Motor neuron (in vitro differentiated cells): ENCODE measurements around the gene BICRA. TPM values are rescaled to one million over a fixed set of nuclear protein-coding genes. Genes with fewer than 3 reads are reported as not detected.
A peak's percentile ranks its signal among the peaks of the same experiment; 100 is the strongest.
"Not testable (repeated sequence)": the region's sequence is repeated elsewhere in the genome, so short reads cannot be mapped to it uniquely, and the experiment has no call there.

Experiments used
- ATAC-seq, 8 experiments: fragments of 200-7000 bp; cut with Tn5 transposase; replicated peaks in 6 of 8; 2 replicates each; pipeline ENCODE4 v1.8.0; 2021; ENCODE audit warnings: mild to moderate bottlenecking in 8 of 8, moderate library complexity in 8 of 8
- H3K27ac ChIP-seq, 2 donors: fragments of 250-450 bp; sonication (Bioruptor Pico); 2 replicates each; pipeline ENCODE4 v1.9.0; 2021; ENCODE audit warnings: antibody characterized with exemption in 2 of 2, mild to moderate bottlenecking in 2 of 2, moderate library complexity in 1 of 2
- H3K4me1 ChIP-seq, 2 donors: fragments of 250-450 bp; sonication (Bioruptor Pico); replicated peaks in 1 of 2; 2 replicates each; pipeline ENCODE4 v1.6.1; 2021; ENCODE audit warnings: antibody characterized with exemption in 2 of 2, mild to moderate bottlenecking in 2 of 2, moderate library complexity in 1 of 2
- H3K4me3 ChIP-seq, 5 donors: fragments of 250-450 bp; sonication (Bioruptor Pico); 2 replicates each; pipeline ENCODE4 v1.9.0; 2021; ENCODE audit warnings: antibody characterized with exemption in 5 of 5, mild to moderate bottlenecking in 5 of 5, moderate library complexity in 4 of 5
- WGBS, 10 experiments: fragments of 450-650 bp; shearing (Covaris generic); methylation state at CpG; one replicate each; pipeline ENCODE4 v1.0.0; 2022; 5-methylcytosine and 5-hydroxymethylcytosine counted together
- in situ Hi-C, 9 experiments: fragments of 400-800 bp; cut with MboI; loops; one replicate each; pipeline ENCODE4 v1.15.0; 2021; ENCODE audit warnings: low sequenced_read_pairs in 9 of 9, low pct_unique_long_range_greater_than_20kb in 2 of 9; ENCODE audit not compliant: unreplicated experiment in 9 of 9
- total RNA-seq, 8 experiments: library from RNA; unstranded; fragments of 300-600 nt; gene quantifications; 2 replicates each; pipeline versions ENCODE4 v1.2.3 to v1.2.4, GENCODE V29; 2022

The BICRA gene
- total RNA-seq, 8 experiments from 2014 or later = 1.6 to 9.1 (median 5.5) TPM

GRCh38 chr19:47704024-47704423 lies 95.1 kb downstream of the BICRA start:
- Histone ChIP-seq H3K4me3 (no peak overlapping the region), H3K27ac (no peak overlapping the region), H3K4me1 (peaks cover 0 to 2% of the 10 kb centered on the region in 2 donors)
- WGBS, 10 experiments = 87 to 100% (median 97%) methylated on average over 2 to 11 of the region's 11 CpGs; no CpG with 5 or more reads in 3 of the 10 experiments
- ATAC-seq = no peak
- in situ Hi-C loops = loop anchor here in 2 of 9 experiments (25.0 kb wide), 1 partner anchor 267 kb away; no protein-coding TSS in a partner anchor

GRCh38 chr19:47704656-47705055 lies 95.7 kb downstream of the BICRA start:
- H3K27ac ChIP-seq = no peak overlapping the region
- H3K4me1 ChIP-seq = no peaks in the 10 kb centered on the region
- H3K4me3 ChIP-seq = no peak overlapping the region
- in situ Hi-C loops = loop anchor here in 2 of 9 experiments (25.0 kb wide), 1 partner anchor 267 kb away; no protein-coding TSS in a partner anchor
- no peak for ATAC-seq
- 62 to 100% methylated on average over 2 of the region's 3 CpGs; no CpG with 5 or more reads in 8 of the 10 experiments for WGBS, 10 experiments

- in situ Hi-C loops = loop anchor here in 2 of 9 experiments (25.0 kb wide), 1 partner anchor 270 kb away; no protein-coding TSS in a partner anchor
- ATAC-seq = peak; percentile 65 to 97 (median 77)
- 0 to 60% (median 20%) methylated on average over 1 to 13 of the region's 22 CpGs; no CpG with 5 or more reads in 4 of the 10 experiments for WGBS, 10 experiments
- H3K27ac ChIP-seq = no peak overlapping the region
- H3K4me3 ChIP-seq = no peak overlapping the region
- H3K4me1 ChIP-seq = no peaks in the 10 kb centered on the region
Observed at GRCh38 chr19:47707135-47707925, 98.4 kb downstream of the BICRA start.

GRCh38 chr19:47711652-47712242 lies 102.8 kb downstream of the BICRA start:
- H3K4me1 ChIP-seq = no peaks in the 10 kb centered on the region
- H3K4me3 ChIP-seq = no peak overlapping the region
- 50 to 100% (median 80%) methylated on average over 1 to 4 of the region's 8 CpGs; no CpG with 5 or more reads in 3 of the 10 experiments for WGBS, 10 experiments
- in situ Hi-C loops = loop anchor here in 2 of 9 experiments (25.0 kb wide), 1 partner anchor 274 kb away; no protein-coding TSS in a partner anchor
- ATAC-seq = peak in 1 of 8 experiments; percentile 6
- H3K27ac ChIP-seq = no peak overlapping the region

GRCh38 chr19:47713046-47714021 lies 104.4 kb downstream of the BICRA start, which contains the start of gene EHD2:
TSS of gene EHD2 (plus strand) at chr19:47713422. CDS start at chr19:47716613, 3,191 bp downstream.
- no peaks in the 10 kb centered on the region for H3K4me1 ChIP-seq
- peak within 1 kb of the TSS; percentile 12 to 55 (median 28) for H3K4me3 ChIP-seq
- ATAC-seq = peak; percentile 77 to 94 (median 92)
- in situ Hi-C loops = loop anchor here in 2 of 9 experiments (25.0 kb wide), 1 partner anchor 276 kb away; no protein-coding TSS in a partner anchor
- H3K27ac ChIP-seq = no peak within 1 kb of the TSS
- WGBS, 10 experiments = 0 to 100% (median 40%) methylated on average over 1 to 4 of the region's 52 CpGs; no CpG with 5 or more reads in 3 of the 10 experiments

- 58 to 97% (median 81%) methylated on average over 2 to 4 of the region's 4 CpGs; no CpG with 5 or more reads in 3 of the 10 experiments for WGBS, 10 experiments
- Histone ChIP-seq H3K27ac (no peak overlapping the region), H3K4me3 (no peak overlapping the region), H3K4me1 (peaks cover 7% of the 10 kb centered on the region in 2 donors)
- no peak for ATAC-seq
- in situ Hi-C loops = loop anchor here in 2 of 9 experiments (25.0 kb wide), 1 partner anchor 277 kb away; no protein-coding TSS in a partner anchor
Observed at GRCh38 chr19:47714339-47714738, 105.4 kb downstream of the BICRA start.

GRCh38 chr19:47714855-47715254 lies 105.9 kb downstream of the BICRA start:
- in situ Hi-C loops = loop anchor here in 2 of 9 experiments (25.0 kb wide), 1 partner anchor 278 kb away; no protein-coding TSS in a partner anchor
- peaks cover 12% of the 10 kb centered on the region in 2 donors for H3K4me1 ChIP-seq
- H3K4me3 ChIP-seq, H3K27ac ChIP-seq, ATAC-seq: not testable (repeated sequence)

GRCh38 chr19:47716270-47716937 lies 107.5 kb downstream of the BICRA start:
- 57 to 93% (median 72%) methylated on average over 2 to 6 of the region's 32 CpGs; no CpG with 5 or more reads in 3 of the 10 experiments for WGBS, 10 experiments

GRCh38 chr19:47718415-47719046 lies 109.6 kb downstream of the BICRA start:
- Histone ChIP-seq H3K27ac (peak overlapping the region; percentile 86 to 90), H3K4me1 (peaks cover 21 to 22% of the 10 kb centered on the region in 2 donors)
- not testable (repeated sequence) for ATAC-seq, H3K4me3 ChIP-seq
- 49 to 100% (median 80%) methylated on average over 1 to 6 of the region's 11 CpGs; no CpG with 5 or more reads in 5 of the 10 experiments for WGBS, 10 experiments
- in situ Hi-C loops = loop anchor here in 2 of 9 experiments (25.0 kb wide), 1 partner anchor 281 kb away; no protein-coding TSS in a partner anchor

More at GRCh38 chr19:47716270-47716937, 107.5 kb downstream of the BICRA start:
- Histone ChIP-seq H3K27ac (no peak overlapping the region), H3K4me1 (peaks cover 13 to 14% of the 10 kb centered on the region in 2 donors), H3K4me3 (no peak overlapping the region)
- ATAC-seq = no peak
- in situ Hi-C loops = loop anchor here in 2 of 9 experiments (25.0 kb wide), 1 partner anchor 279 kb away; no protein-coding TSS in a partner anchor

GRCh38 chr19:47719047-47719859 lies 110.3 kb downstream of the BICRA start:
- no CpG with 5 or more reads among the region's 26 CpGs for WGBS, 10 experiments
- peak; percentile 81 to 91 (median 88) for ATAC-seq
- H3K27ac ChIP-seq = peak overlapping the region; percentile 86 to 90
- in situ Hi-C loops = loop anchor here in 2 of 9 experiments (25.0 kb wide), 1 partner anchor 282 kb away; no protein-coding TSS in a partner anchor
- H3K4me1 ChIP-seq = peaks cover 24 to 26% of the 10 kb centered on the region in 2 donors
- H3K4me3 ChIP-seq = no peak overlapping the region
